ENCODE results near the gene CSF2RB.

The CSF2RB gene

GRCh38 chr22:36921309-36922104 is 8.1 kb downstream of the CSF2RB start:
- no peak for DNase-seq (ENCODE audit: low read depth)

- DNase-seq (ENCODE audit: low read depth), result no peak
Observed at GRCh38 chr22:36922105-36922608, 8.7 kb downstream of the CSF2RB start.

GRCh38 chr22:36922711-36923110 is 9.3 kb downstream of the CSF2RB start:
- no peak for DNase-seq (ENCODE audit: low read depth)

GRCh38 chr22:36923131-36923788 is 9.8 kb downstream of the CSF2RB start:
- no peak for DNase-seq (ENCODE audit: low read depth)

- DNase-seq (ENCODE audit: low read depth), result no peak
Observed at GRCh38 chr22:36924151-36924698, 10.8 kb downstream of the CSF2RB start.

- DNase-seq (ENCODE audit: low read depth), result no peak
Observed at GRCh38 chr22:36925388-36926290, 12.2 kb downstream of the CSF2RB start.

GRCh38 chr22:36926309-36926708 is 12.9 kb downstream of the CSF2RB start:
- DNase-seq (ENCODE audit: low read depth), result no peak

- DNase-seq (ENCODE audit: low read depth), result no peak
Observed at GRCh38 chr22:36926721-36927435, 13.4 kb downstream of the CSF2RB start.

- DNase-seq (ENCODE audit: low read depth), result no peak
Observed at GRCh38 chr22:36927671-36928070, 14.2 kb downstream of the CSF2RB start.

- no peak for DNase-seq (ENCODE audit: low read depth)
Observed at GRCh38 chr22:36928196-36928595, 14.8 kb downstream of the CSF2RB start.

GRCh38 chr22:36928786-36929535 is 15.5 kb downstream of the CSF2RB start:
- DNase-seq (ENCODE audit: low read depth), result no peak

GRCh38 chr22:36929621-36930020 is 16.2 kb downstream of the CSF2RB start:
- DNase-seq (ENCODE audit: low read depth), result no peak

- no peak for DNase-seq (ENCODE audit: low read depth)
Observed at GRCh38 chr22:36930041-36930935, 16.9 kb downstream of the CSF2RB start.

GRCh38 chr22:36931446-36931845 is 18.0 kb downstream of the CSF2RB start:
- no peak for DNase-seq (ENCODE audit: low read depth)

GRCh38 chr22:36933629-36934417 is 20.4 kb downstream of the CSF2RB start:
- DNase-seq (ENCODE audit: low read depth), result no peak

GRCh38 chr22:36934418-36935312 is 21.2 kb downstream of the CSF2RB start:
- no peak for DNase-seq (ENCODE audit: low read depth)

- no peak for DNase-seq (ENCODE audit: low read depth)
Observed at GRCh38 chr22:36935313-36935610, 21.8 kb downstream of the CSF2RB start.

- no peak for DNase-seq (ENCODE audit: low read depth)
Observed at GRCh38 chr22:36935694-36936093, 22.3 kb downstream of the CSF2RB start.

Measured in fibroblast of the conjunctiva (primary cell).